Stimulated activated CD4-positive, alpha-beta T cell treated with anti-CD3 and anti-CD28 coated beads, Interleukin-12 subunit alpha, Interleukin-12 subunit beta, amount 100 ng/mL, for 24 hours (primary cell): Measurements from ENCODE around the gene MRTFA.
"Not testable (repeated sequence)": the region's sequence is repeated elsewhere in the genome, so short reads cannot be mapped to it uniquely, and the experiment has no call there.

Source experiments
- DNase-seq, 2 experiments: peaks; one replicate each; pipeline ENCODE4 v3.0.0-alpha.2; 2020; ENCODE audit warnings: low read depth in 2 of 2

Gene MRTFA

GRCh38 chr22:40595497-40596234, 40.9 kb downstream of the MRTFA start:
- no peak for DNase-seq

- DNase-seq, result no peak
Observed at GRCh38 chr22:40594924-40595323, 41.6 kb downstream of the MRTFA start.

- no peak for DNase-seq
Observed at GRCh38 chr22:40594346-40594745, 42.2 kb downstream of the MRTFA start.

- no peak for DNase-seq
Observed at GRCh38 chr22:40593460-40594273, 42.9 kb downstream of the MRTFA start.

- DNase-seq, result no peak
Observed at GRCh38 chr22:40592352-40593113, 44.0 kb downstream of the MRTFA start.

- DNase-seq, result no peak
Observed at GRCh38 chr22:40588726-40589125, 47.8 kb downstream of the MRTFA start.

GRCh38 chr22:40586781-40587180, 49.7 kb downstream of the MRTFA start:
- no peak for DNase-seq

GRCh38 chr22:40585310-40585751, 51.2 kb downstream of the MRTFA start:
- no peak for DNase-seq

GRCh38 chr22:40584766-40585165, 51.8 kb downstream of the MRTFA start:
- not testable (repeated sequence) for DNase-seq

GRCh38 chr22:40583053-40583741, 53.3 kb downstream of the MRTFA start:
- DNase-seq, result no peak

GRCh38 chr22:40582063-40582462, 54.5 kb downstream of the MRTFA start:
- DNase-seq, result no peak

- no peak for DNase-seq
Observed at GRCh38 chr22:40580631-40581030, 55.9 kb downstream of the MRTFA start.

GRCh38 chr22:40578171-40578570, 58.3 kb downstream of the MRTFA start:
- DNase-seq, result no peak

- DNase-seq, result no peak
Observed at GRCh38 chr22:40572976-40573375, 63.5 kb downstream of the MRTFA start.

- no peak for DNase-seq
Observed at GRCh38 chr22:40571887-40572286, 64.6 kb downstream of the MRTFA start.

- DNase-seq, result no peak
Observed at GRCh38 chr22:40567626-40568328, 68.7 kb downstream of the MRTFA start.

GRCh38 chr22:40567106-40567505, 69.4 kb downstream of the MRTFA start:
- DNase-seq, result no peak

- DNase-seq, result no peak
Observed at GRCh38 chr22:40560994-40561515, 75.5 kb downstream of the MRTFA start.

- DNase-seq, result no peak
Observed at GRCh38 chr22:40560551-40560950, 76.0 kb downstream of the MRTFA start.

GRCh38 chr22:40557972-40558371, 78.5 kb downstream of the MRTFA start:
- no peak for DNase-seq

GRCh38 chr22:40556641-40557040, 79.9 kb downstream of the MRTFA start:
- DNase-seq, result no peak
